ENCODE measurements around the gene DLG1.

DNA sequence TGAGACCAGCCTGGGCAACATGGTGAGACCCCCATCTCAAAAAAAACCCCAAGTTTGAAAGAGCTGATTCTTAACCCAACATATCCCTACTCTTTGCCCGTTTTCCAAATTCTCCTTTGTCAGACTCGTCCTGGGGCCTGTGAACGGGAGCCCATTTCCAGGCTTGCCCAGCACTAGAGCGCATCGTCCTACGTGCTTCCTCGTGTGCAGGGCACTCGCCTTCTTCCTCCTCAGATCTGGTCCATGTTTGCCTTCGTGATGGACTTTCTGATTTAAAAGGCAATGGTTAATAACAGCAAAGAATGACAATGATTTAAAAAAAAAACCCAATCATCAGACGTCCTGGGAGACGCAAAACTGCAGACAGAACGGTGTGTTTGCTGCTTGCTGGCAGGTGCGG, 278.9 kb downstream of the DLG1 start:
- TF ChIP-seq, protein P1, sequence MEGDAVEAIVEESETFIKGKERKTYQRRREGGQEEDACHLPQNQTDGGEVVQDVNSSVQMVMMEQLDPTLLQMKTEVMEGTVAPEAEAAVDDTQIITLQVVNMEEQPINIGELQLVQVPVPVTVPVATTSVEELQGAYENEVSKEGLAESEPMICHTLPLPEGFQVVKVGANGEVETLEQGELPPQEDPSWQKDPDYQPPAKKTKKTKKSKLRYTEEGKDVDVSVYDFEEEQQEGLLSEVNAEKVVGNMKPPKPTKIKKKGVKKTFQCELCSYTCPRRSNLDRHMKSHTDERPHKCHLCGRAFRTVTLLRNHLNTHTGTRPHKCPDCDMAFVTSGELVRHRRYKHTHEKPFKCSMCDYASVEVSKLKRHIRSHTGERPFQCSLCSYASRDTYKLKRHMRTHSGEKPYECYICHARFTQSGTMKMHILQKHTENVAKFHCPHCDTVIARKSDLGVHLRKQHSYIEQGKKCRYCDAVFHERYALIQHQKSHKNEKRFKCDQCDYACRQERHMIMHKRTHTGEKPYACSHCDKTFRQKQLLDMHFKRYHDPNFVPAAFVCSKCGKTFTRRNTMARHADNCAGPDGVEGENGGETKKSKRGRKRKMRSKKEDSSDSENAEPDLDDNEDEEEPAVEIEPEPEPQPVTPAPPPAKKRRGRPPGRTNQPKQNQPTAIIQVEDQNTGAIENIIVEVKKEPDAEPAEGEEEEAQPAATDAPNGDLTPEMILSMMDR (IDR thresholded peaks at IDR 0.05), result no peak
- TF ChIP-seq POLR2A (IDR thresholded peaks at IDR 0.05), result no peak
- TF ChIP-seq EP300 (IDR thresholded peaks at IDR 0.05; ENCODE audit: low read depth), result no peak

Measured in transverse colon (tissue), 3 donors.